HG02798 (cell line): ENCODE data around the gene AQP3.
"Not testable (repeated sequence)": the region's sequence is repeated elsewhere in the genome, so short reads cannot be mapped to it uniquely, and the experiment has no call there.

Experiments used
- ATAC-seq: cut with Tn5 transposase; IDR thresholded peaks from one replicate; pipeline ENCODE4 v1.9.1; 2021; ENCODE audit warnings: mild to moderate bottlenecking; ENCODE audit not compliant: unreplicated experiment, poor library complexity

AQP3 gene

GRCh38 chr9:33446946-33447798, at the start of gene AQP3:
AQP3 (minus strand) TSS chr9:33447593; CDS start chr9:33447530, 63 bp downstream.
- peak; percentile 48 for ATAC-seq

GRCh38 chr9:33493819-33494218, 46.4 kb upstream of the AQP3 start:
- ATAC-seq: not testable (repeated sequence)

DNA sequence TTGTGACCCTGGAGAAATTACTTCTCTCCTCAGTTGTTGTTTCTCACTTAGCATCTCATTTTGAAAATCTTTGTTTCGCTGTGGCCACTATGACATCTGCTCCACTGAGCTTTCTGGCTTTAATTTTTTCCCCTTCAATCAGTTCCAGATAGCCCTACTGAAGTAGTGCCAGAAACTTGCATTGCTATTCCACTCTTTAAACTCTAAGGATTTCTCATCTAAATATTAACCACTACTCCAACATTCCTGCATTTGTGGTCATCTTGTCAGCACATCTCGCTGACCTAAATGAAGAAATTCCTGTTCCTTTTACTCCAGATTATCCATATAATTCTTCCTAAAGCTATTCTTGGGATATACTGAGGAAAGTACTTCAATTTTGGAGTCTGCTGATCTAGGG, 41.7 kb upstream of the AQP3 start:
- no peak for ATAC-seq

- not testable (repeated sequence) for ATAC-seq
Measured at GRCh38 chr9:33485312-33485711, 37.9 kb upstream of the AQP3 start.

- no peak for ATAC-seq
Measured at GRCh38 chr9:33480976-33481375, 33.6 kb upstream of the AQP3 start.

GRCh38 chr9:33480106-33480505, 32.7 kb upstream of the AQP3 start:
- no peak for ATAC-seq

- ATAC-seq: no peak
Measured at GRCh38 chr9:33476503-33476902, 29.1 kb upstream of the AQP3 start.

DNA sequence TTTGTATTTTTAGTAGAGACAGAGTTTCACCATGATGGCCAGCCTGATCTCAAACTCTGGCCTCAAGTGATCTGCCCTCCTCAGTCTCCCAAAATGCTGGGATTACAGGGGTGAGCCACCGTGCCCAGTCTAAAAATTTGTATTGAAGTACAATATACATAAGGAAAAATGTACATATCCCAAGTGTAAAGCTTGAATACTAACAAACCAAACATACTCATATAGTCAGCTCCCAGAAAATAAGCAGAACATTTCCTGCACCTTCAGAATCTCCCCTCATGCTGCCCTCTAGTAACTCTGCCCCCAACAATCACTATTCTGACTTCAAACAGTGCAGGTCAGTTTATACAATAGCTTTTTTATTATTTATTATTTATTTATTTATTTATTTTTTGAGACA, 28.0 kb upstream of the AQP3 start:
- ATAC-seq: no peak

GRCh38 chr9:33473643-33474352, 26.4 kb upstream of the AQP3 start, which contains the start of gene NOL6:
NOL6 (minus strand) TSS chr9:33473924; CDS start chr9:33473842, 82 bp downstream.
- ATAC-seq: peak; percentile 99

DNA sequence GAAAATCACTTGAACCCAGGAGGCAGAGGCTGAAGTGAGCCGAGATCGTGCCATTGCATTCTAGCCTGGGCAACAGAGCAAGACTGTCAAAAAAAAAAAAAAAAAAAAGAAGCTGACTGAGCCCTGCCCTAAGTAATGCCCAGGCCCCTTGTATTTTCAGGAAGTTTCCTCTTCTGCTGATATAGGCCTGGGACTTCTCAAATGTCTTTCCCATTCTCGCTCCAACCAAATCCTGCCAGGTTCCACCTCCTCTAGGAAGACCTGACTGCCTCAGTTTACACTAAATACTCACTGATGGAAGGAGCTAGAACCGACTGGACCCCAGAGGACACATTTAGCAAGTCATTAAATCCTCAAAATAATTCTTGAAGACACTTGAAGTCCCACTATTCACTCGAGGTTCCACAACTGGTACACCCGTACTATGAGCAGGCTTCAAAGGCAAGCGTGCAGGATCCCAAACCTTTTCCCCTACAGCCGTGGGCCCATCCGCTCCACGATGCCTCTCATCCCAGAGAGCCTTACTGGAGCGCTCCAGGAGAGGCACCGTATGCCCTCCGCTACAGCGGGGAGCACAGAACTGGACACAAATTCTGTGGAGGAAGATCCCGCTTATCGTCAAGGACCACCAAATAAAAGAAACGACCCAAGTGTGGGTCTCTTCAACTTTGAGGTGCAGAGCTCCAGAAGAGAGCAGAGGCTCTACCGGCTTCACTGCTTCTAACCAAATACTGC, 25.7 kb upstream of the AQP3 start:
- ATAC-seq: no peak

GRCh38 chr9:33472171-33472880, 24.9 kb upstream of the AQP3 start:
- ATAC-seq: no peak

- no peak for ATAC-seq
Measured at GRCh38 chr9:33471361-33471760, 24.0 kb upstream of the AQP3 start.

DNA sequence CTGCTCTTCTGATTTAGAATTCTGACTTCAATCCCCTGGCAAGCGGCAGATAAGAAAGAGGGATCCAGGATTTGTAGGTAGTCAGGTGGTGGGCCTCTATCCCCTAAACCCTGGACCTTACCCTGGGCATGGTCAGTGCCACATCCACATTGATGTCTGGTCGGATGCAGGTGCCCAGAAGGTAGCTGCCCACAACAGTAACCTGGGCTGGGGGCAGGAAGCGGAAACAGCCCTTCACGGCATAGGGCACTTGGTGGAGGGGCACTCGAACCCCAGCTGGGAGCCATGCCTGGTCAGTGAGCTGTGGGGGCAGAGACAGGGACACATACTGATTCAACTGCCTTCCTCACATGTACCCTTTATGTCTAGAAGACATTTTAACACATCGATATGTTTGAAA, 22.5 kb upstream of the AQP3 start:
- ATAC-seq: no peak

DNA sequence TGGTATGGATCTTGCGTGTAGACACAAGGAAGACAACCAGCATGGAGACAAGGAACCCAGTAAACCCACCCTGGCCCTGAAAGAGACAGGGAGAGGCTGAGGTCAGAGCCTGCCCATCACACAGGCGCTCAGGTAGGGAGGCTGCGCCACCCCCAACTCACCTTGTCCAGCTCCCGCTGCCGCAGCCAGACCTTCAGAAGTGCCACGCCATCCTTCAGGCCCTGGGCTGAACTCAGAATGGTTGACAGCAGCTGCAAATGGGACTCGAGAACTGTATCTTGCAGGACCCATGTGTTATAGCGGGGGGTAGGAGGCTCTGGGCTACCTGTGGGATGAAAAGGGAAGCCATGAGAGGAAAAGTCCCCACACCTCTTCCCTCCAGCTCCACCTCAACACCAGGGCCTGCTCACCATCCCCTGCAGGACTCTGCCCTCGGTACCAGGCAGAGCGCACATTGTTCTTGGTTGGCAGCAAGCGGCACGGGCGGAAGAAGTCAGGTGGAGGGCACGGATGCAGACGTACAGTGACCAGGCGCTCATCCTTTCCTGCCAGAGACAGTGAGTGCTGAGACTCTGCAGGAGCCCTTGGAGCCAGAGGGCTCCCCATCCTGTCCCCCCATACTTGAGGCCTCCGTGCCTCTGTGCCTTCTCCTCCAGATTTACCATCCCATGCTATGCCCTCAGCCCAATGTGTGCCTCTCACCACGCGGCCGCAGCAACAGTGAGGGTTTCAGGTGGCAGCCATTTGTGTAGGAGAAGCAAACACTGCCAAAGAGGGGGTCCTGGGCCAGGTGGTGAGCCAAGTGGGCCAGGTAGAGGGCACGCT, 21.6 kb upstream of the AQP3 start:
- no peak for ATAC-seq

DNA sequence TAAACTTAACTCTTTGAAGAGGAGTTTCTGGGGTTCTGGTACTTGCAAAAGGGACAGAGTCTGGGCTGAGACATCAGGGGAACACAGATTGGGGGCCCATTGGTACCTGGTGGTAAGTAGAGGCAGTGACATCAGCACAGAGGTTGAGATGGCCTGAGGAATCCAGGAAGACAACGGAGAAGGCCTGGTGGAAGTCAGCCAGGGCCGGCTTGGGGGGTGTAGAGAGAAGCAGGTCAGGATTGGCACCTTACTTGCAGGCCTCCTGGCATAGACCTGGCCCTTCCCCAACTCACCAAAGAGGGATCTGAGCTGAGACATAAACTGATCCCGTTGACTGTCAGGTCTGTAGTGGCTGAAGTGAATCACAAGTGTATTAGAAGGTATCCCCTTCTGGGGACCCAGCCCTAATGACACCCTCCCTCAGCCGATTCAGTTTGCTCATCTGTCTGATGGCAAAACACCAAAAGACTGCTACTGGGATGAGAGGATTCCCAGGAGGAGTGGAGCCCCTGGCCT, 20.9 kb upstream of the AQP3 start:
- ATAC-seq: no peak

DNA sequence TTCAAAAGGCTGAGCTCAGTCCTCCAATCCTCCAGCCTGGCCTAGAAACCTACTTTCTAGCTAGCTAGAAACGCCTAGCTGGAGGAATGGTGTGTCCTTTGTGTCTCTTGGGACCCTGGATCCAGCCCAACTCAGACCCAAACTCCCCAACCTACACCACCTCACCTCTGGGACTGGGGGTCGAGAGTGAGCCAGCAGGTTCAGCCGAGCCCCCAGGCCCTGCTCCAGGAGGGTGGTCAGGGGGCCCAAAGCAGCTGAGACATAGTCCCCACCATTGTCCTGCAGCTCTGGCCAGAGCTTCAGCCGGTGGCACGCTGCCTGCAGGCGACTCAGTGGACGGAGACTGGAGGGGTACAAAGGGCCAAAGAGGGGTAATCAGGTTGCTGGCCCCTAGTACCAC, 20.1 kb upstream of the AQP3 start:
- no peak for ATAC-seq

DNA sequence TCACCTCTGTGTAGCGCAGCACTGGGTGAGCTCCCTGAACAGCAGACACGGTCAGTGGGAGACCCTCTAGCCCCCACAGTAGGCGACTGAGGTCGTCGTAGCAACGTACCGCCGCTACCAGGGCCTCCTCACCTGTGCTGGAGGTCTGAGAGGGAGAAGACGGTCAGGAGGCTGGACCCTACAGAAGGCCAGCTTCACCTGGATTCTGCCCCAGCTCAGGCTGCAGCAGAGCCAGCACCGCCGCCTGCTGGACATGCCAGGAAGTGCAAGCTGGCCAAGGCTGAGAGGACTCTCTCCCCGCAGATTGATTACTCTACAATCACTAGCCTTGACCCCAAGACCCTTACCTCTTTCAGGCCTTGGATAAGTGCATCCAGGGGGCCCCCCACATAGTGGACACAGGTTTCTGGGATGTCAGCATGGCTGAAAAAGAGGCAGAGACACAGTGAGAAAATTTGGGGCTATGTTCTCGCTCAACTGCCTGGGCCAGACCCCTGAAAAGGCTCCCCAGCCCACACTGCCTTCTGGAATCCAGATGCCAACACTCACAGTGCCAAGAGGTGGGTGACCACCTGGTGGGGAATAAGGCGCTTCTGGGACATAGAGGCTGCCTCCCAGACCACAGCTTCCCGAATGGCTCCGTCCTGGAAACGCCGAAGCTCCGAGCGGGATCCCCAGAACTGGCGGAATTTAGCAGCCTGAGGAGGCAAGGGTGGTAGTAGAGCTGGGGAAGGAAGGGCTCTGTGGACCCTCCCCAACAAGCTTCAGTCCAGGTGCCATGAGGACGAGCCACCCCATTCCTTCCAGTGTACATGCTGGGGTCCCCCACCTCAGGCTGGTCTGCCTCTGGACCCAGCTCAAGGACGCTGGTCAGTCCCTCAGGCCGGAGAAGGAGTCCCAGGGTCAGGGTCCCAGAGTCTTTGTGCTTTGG, 19.4 kb upstream of the AQP3 start:
- ATAC-seq: no peak
